HG03135 (cell line): Measurements from ENCODE around the gene DHCR24.

ENCODE experiments used
- ATAC-seq: cut with Tn5 transposase; IDR thresholded peaks from one replicate; pipeline ENCODE4 v1.9.1; 2021; ENCODE audit warnings: mild to moderate bottlenecking, moderate library complexity; ENCODE audit not compliant: unreplicated experiment

The DHCR24 gene

DNA sequence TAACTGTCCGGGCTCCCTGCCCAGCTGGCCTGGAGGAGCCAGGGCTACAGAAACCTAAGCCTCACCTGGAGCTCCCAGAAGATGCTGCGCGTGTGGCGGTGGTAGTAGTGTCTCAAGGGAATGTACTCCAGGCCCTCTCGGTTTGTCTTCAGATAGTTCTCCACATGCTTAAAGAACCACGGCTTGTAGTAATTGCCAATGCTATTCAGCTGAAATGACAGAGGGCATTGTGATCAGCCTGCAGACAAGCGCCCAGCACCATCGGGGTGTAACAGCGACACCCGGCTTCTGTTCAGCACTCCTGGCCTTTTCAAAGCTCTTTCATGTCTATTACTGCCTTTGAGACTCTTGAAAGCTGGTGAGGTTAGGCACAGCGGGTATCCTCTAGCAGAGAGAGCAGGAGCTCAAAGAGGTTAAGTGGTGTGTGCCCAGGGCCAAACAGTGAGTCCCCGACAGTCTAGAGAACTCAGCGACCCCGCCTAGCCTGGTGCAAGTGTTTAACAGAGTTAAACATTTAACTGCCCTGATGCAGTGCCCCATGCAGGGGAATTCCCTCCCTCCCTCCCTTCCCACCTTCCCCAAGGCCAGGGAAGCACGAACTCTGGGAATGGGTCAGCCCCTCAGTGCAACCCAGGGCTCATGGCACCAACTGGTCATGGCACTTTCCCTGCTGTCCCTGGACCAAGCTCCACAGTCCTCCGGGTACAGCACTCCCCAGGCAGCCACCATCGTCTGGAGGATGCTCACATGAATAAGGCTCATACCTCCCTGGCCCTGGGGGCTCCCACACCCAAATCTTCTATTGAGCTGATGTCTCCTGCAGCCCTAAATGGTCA, 21.5 kb downstream of the DHCR24 start:
- ATAC-seq: no peak

DNA sequence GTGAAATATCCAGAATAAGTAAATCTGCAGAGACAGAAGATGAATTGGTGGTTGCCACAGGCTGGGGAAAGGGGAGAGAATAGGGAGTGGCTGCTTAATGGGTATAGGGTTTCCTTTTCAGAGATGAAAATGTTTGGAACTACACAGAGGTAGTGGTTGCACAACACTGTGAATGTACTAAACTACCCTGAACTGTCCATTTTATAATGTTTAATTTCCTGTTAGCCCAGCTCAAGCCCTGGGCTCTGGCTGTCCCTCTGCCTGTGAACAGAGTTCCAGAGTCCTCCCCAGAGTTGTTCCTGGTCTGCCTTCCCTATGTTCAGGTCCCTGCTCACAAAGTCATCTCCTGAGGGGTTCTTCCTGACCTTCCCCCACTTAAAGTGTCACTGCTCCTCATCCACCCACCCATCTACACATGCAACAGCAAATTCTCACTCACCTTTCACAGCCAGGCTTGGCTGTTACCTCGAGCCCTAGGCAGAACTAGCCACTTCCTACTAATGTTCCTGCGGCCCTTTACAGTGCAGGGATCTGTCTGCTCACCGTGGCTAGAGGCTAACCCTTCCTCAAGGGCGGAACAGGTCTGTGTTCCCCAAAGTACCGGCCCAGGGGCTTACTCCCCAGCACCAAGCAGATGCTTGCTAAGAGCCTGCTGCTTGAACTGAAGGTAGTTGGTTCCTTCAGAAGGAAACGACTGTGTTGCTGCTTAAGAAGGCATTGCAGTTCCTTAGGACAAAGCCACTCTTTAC, 22.4 kb downstream of the DHCR24 start:
- ATAC-seq: no peak

DNA sequence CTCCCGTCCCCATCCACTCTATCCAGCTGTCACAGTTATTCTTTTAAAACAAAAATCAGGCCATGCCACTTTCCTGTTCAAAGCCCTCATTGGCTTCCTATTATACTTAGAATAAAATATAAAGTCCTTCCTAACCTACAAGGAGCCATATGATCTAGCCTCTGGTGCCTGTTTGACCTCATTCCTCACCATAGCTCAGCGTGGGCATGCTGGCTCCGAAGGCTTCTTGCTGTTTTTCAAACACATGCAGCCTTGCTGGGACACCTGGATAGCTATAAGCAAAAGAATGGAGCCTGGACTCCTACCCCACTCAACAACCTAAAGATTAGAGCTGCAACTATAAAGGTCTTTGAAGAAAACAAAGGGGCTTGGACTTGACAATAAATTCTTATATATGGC, 23.7 kb downstream of the DHCR24 start:
- no peak for ATAC-seq

DNA sequence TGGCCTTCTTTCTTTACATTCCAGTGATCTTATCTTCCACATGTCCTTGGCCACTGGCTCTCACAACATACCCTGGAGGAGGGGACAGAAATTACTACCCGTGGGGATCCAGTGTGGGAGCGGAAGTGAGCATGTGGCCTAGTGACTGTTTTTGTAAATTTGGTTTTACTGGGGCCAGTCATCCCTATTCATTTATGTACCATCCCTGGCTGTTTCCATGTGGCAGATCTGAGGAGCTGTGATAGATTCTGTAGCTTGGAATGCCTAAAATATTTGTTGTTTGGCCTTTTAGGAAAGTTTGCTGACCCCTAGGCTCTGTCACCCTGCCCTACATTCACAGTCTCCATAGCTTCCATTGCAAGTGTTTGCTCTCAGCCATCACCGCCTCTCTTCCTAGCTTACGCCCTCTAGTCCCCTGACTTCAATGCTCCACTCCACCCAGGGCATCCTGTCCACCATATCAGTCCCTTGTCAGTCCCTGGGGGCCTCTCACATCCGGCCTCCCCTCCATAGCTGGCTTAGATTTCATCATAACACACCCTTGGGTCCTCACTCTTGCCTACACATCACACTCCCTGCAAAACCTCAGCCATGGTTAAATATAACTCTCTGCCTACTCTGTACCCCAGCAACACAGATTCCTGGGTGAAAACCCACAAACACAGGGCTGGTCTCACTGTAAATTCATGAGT, 25.8 kb downstream of the DHCR24 start:
- ATAC-seq: no peak

DNA sequence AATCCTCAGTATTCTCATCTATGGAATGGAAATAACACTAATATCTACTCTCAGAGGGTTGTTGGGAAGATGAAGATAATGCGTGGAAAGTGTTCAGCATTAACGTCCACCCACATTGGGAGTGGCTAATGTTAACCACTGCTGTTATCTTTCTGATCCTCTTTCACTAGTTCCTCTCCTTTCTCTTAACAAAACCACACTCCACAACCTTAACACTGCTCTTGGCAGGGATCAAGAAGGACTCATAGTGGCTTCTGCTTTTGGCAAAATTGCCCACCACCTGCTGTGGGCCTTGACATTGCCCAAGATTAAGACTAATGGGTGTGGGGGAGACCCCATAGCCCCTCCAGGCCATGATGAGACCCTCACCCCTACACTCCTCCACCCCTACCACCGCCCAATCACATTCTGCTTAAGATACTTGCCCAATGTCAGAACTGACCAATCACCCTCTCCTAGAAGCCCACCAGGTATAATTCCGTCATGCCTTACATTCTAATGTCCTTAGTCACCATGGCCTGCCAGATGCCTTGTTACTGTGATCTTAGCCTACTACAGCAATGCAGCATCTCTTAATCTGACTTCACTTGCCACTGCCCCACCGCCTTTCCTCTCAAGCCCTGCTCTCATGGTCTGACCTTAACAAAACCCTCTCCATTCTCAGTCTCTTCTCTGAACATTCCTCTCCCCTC, 27.1 kb downstream of the DHCR24 start:
- no peak for ATAC-seq

DNA sequence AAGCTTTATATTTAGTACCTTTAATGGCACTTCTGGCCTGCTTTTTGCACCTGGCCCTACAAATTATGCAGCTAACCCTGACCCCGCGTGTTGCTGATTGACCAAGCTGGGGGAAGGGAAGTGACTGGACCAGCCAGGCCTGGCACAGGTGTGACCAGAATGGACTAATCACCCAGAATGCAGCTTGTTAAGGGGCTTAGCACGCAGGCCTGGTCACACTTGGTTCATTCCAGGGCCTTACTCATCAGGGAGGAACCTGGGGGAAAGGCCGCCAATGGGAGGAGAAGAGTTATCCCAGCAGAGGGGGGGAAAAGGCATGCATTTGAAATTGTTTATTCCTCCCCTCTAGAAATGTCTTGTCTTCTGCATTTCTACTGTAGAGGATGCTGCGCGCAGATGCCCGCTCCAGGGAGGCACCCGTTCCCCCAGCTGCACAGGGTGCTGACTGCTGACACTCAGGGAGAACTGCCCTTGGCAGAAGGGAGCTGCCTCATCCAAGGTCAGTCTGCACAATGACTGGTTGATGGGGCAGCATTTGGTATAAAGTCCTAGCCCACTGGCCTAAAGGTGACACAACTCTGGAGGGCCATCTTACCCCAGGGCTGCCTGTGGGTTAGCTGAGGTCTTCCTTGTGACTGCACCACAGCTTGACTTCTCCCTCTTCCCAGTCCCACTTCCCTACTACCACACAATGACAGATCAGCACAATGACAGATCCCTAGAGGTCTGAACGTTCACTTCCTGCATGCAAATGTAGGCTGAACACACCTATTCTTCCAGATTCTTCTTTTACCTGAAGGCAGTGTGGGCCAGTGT, 29.0 kb downstream of the DHCR24 start:
- no peak for ATAC-seq

DNA sequence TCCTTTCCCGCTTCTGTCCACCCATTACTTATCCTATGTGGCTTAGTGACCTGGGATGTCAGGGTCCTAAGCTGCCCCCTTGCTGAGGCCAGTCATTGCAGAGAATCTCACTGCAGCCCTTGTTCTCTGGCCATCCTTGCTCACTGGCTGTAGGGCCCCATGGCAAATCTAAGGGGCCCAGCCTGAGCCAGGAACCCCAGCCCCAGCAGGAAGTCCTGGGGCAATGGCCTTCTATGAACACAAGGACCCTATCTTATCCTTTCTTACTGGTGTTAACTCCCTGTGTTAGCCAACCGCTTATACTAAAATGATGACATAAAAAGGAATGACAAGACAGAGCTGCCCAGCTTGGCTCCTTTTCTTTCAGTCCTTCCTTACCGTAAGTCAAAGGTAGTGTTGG, 29.9 kb downstream of the DHCR24 start:
- no peak for ATAC-seq

DNA sequence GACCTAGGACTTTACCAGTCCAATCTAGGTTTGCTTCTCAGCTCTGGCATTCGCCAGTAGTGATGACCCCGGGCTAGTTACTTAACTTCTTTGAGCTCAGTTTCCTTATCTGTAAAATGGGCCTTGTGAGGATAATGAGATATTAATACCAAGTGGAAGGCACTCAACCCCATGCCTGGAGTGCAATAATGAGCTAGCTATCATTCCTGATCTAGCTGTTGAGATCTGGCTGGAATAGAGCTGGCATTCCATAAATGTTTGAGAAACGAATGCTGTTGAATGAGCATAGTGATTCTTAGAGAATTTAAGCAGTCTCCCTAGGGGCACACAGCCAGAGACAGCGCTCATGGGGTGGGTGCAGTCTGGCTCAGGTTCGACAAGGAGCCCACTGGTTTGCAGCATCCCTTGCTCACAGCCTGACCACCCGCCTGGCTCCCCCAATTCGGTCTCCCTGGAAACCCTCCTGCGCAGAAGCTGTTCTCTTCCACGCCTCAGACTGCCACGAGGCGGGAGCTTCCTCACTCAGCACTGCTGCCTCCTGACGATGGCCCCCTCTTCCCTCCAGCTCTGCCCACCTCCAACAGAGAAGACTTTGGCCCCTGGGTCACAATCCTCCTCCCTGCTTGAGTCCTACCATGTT, 32.5 kb downstream of the DHCR24 start:
- no peak for ATAC-seq

DNA sequence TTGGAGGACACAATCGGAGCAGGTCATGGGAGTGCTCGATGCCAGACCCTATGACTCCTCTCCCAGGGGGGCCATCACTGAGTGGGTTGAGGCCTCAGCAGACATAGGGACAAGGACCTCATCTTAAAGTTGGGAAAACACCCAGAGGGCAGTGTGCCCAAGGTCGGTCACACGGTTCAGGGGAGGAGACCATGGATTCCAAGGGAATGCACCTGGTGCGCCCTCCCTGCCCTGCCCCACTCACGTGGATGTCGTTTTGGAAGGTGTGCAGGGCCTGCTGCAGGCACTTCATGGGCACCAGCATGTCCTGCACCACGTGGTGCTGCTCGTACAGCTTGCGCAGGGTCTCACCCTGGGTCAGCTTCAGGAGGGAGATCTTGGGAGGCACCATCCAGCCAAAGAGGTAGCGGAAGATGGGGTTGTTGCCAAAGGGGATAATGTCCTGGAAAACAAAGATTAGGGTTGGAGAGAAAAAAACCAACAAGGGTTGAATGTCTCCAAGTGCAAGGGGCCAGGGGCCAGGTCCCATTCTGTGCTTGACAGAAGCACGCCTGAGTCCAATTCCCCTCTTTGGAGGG, 33.1 kb downstream of the DHCR24 start:
- no peak for ATAC-seq

DNA sequence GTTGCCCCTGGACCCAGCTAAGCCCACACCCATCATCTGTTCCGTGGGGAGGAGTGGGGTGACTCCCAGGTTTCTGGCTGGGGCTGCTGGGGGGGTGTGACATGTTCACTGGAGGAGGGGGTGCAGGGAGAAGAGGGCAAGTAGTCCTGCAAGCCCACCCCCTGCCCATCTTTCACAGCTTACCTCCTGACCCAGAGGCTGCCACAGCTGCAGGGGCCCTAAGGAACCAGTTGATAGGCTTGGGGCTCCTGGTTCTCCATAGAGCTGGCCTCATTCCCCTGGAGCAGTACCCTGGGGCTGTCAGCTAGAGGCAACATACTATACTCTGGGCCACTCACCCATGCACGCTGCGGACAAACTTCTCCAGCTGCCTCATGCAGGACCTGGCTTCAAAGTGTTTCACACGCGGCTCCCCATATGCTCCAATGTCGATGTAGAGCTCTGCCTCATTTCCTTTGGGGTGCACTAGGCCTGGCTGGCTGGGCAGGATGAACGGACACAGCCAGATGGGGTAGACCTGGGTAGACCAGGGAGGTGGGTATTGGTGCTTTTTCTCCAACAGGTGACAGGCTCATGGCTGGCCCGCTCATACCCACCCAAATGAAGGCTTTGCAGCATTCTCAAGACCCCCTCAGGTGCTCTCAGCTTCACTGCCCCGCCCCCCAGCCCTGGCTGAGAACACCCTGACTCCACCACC, 33.8 kb downstream of the DHCR24 start:
- no peak for ATAC-seq

DNA sequence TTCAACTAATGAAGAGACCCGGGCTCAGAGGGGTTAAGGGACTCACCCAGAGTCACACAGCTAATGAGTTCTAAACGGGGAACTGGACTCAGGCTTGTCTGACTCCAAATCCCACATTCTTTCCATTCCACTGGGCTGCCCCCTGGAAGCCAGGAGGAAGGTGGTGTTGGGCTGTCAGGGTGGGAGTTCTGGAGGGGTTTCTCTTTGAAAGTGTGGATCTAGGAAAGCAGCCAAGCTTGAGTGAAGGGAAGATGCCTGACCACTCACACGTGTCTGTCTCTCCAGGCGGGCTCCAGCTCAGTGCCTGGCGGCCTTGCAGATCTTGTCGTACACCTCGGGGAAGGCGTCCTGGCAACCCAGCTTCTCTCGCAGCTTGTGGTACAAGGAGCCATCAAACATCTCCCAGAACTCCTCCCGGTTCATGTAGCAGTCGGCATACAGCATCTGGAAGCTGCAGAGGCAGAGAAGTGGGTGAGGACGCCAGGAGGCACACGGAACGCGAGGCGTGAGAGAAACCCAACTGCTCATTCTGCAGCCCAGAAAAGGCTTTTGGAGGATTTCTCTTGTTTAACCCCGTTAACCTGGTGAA, 35.0 kb downstream of the DHCR24 start:
- ATAC-seq: no peak

DNA sequence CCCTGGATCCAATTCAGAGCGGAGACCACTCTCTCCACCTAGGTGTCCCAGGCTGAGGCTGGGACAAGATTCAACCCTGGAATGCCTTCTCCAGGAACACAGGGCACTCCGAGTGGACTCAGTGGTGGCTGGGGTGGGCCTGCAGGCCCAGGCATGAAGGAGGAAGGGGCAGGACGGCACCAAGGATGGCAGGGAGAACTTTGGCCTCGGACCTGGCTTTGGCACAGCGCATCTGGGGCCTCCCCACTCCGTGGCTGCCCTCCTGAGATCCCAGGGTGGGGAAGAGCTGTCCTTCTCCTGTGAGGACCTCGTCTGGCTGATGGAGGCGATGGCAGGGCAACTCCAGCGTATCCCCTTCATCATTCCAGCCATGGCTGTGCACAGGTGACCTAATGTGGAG, 35.6 kb downstream of the DHCR24 start:
- no peak for ATAC-seq

DNA sequence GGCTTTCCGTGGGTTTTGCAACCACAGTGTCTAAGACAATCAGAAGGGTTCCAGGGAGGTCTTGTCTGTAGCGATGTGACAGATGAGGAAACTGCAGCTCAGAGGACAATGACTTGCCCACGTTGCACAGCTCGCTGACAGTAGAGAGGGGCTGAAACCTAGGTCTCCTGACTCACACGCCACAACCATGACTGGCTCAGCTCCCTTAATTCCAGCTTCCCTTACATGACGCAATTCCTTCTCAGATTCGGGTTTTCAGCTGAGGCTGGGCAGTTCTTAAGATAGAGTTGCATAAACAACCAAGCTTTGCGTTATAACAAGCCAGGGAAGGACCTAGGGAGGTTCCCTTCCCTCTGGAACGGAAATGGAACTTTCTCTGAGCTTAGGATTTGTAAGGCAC, 36.3 kb downstream of the DHCR24 start:
- no peak for ATAC-seq

DNA sequence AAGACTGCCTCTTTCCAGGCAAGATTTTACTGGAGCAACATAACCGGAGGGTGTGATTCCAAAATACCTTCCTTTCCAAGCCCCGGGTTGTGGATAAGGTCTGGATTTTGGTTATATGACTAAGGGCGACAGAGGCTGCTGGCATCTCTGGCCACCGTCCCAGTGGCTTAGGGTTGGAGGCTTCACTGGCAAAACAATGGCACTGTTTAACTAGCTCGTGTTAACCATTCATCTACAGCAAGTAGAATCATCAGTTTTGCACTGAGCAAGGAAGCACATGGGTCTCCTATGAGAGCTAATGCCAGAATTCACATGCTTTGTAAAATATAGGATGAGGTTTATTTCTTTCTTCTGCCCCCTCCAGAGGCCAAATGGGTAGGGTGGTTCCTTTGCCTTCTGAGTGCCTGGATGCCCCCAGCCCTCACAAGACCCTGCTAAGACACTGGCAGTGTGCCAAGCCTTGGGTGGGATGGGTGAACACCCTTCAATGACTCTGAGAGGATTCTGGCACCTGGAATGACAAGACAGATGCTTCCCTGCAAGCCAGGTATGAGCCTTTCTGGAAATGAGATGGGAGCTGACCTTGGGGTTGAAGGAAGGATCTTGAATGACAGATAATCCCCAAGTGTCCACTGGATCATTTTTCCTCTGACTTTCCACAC, 36.8 kb downstream of the DHCR24 start:
- no peak for ATAC-seq

DNA sequence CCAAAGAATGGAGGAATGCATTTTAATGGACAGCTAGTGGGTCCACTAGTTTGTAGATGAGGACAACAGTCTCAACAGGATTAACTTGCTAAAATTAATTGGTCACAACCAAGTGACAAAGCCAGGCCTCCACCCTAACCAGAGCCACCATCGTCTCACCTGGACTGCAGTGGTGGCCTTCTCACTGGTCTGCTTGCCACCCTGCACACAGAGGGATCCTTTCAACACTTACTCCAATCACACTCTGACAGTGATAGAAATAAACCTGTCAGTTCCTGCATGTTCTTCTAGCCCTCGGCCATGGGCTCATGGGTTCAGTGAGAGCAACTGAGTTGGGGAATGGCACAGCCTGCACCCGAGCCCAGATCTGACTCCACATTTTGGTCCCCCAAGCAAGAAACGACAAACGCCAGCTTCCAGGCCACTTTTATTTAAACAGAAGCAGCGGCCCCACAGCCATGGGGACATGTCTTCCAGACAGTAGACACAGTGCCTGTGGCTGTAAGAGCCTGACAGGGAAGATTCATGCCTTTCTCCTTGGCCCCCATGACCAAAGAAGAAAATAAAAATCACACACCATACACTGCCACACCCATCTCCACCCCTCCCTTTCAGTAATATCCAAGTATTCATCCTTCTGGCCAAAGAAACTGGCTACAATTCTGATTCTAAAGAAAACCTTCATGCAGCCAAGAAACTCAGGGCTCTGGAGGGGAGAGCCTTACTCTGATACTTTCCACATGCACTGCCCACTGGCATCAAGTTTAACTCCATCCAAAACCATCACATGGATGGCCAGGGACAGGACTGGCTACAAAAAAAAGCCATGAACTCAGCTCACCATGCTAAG, 37.6 kb downstream of the DHCR24 start:
- ATAC-seq: no peak

DNA sequence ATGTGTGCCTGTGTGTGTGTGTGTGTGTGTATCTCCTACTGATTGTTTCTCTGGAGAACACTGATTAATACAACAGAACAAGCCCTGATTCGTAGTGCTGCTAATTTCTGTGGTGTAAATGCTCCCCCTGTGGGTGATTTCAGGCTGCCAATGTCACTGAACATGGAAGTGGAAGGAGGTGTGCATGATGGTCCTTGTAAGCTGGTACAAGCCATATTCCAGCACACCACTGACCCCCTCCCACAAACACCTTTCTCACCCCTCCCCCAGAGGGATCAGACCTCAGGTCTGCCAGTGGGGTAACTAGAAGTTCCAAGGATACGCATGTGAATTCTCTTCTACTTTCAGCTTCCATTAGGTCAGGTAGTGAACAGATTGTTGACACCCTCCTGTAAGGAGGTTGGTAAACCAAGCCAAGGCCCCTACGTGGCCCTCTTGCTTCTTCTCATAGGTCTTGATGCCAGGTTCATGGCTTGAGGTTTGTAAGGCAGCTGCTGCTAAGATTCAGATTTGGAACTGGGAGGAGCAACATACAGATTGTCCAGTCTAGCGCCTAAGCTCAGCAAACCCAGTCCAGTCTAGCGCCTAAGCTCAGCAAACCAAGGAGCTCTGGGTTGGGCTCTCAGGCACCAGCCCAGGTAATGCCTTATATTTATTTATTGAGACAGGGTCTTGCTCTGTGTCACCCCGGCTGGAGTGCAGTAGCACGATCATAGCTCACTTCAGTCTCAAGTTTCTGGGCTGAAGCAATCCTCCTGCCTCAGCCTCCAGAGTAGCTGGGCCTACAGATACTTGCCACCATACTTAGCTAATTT, 38.7 kb downstream of the DHCR24 start:
- no peak for ATAC-seq
